GM12878 (cell line): ENCODE results near the gene HERPUD1. TPM values are rescaled to one million over a fixed set of nuclear protein-coding genes. Genes with fewer than 3 reads are reported as not detected.

Experiments used
- ATAC-seq: fragments of 200-7000 bp; cut with Tn5 transposase; 3 replicates; pipeline ENCODE4 v1.9.1; 2020; ENCODE audit warnings: mild to moderate bottlenecking, moderate library complexity
- BruUV-seq: library from RNA; stranded (reverse); fragments of 400-500 nt; replicated peaks from 2 replicates; lab custom pipeline; 2021; lab: Mats Ljungman, UMichigan
- CTCF ChIA-PET: fragments of 300-600 bp; sonication (Branson Sonifier 250); formaldehyde crosslinking; extraction: SDS; loops from one replicate; lab custom pipeline; 2021; ENCODE audit warnings: inconsistent platforms; lab: Yijun Ruan, JAX
- POLR2A ChIA-PET: fragments of 350-600 bp; formaldehyde crosslinking; extraction: SDS; loops from one replicate; lab custom pipeline; 2021; ENCODE audit warnings: inconsistent platforms; lab: Charles Lee
- RAD21 ChIA-PET: fragments of 300-600 bp; sonication (Branson Sonifier 250); formaldehyde crosslinking; loops from one replicate; lab custom pipeline; 2023; ENCODE audit warnings: antibody characterized with exemption; ENCODE audit not compliant: unreplicated experiment; lab: Charles Lee
- SMC1A ChIA-PET: fragments of 300-600 bp; sonication (Branson Sonifier 250); formaldehyde crosslinking; loops from one replicate; lab custom pipeline; 2023; ENCODE audit not compliant: unreplicated experiment, uncharacterized antibody; lab: Charles Lee
- DNase-seq: peaks from one replicate; pipeline ENCODE4 v3.0.0-alpha.2; 2011; ENCODE audit warnings: low read depth, low spot score
- FAIRE-seq: peaks from 3 replicates; lab custom pipeline; 2011; peaks lifted over from hg19 to GRCh38; lab: Jason Lieb, UNC
- H2AFZ ChIP-seq: 2 replicates; pipeline ENCODE4 v1.6.0; 2011; ENCODE audit warnings: low read depth, low read length, control low read depth; ENCODE audit not compliant: control insufficient read depth
- H3K27ac ChIP-seq: 2 replicates; pipeline ENCODE4 v1.5.1; 2011; ENCODE audit warnings: control low read depth; ENCODE audit not compliant: control insufficient read depth, insufficient read depth
- H3K27me3 ChIP-seq, 2 experiments: replicated peaks in 1 of 2; 2 replicates each; pipeline versions ENCODE4 v1.6.0 to v1.6.1; 2011; ENCODE audit warnings: low read length in 1 of 2; ENCODE audit not compliant: control insufficient read depth in 2 of 2, insufficient read depth in 2 of 2
- H3K36me3 ChIP-seq, 2 experiments: 2 replicates each; pipeline ENCODE4 v1.5.1; 2011; ENCODE audit warnings: low read length in 1 of 2; ENCODE audit not compliant: control insufficient read depth in 2 of 2, insufficient read depth in 2 of 2
- H3K4me1 ChIP-seq: 2 replicates; pipeline ENCODE4 v1.6.1; 2011; ENCODE audit warnings: mild to moderate bottlenecking, low read length, moderate library complexity, mixed read lengths; ENCODE audit not compliant: control insufficient read depth, insufficient read depth
- H3K4me2 ChIP-seq: 2 replicates; pipeline ENCODE4 v1.6.0; 2011; ENCODE audit warnings: control low read depth; ENCODE audit not compliant: control insufficient read depth, insufficient read depth
- H3K4me3 ChIP-seq: fragments of 200-600 bp; sonication (generic); 2 replicates; pipeline ENCODE4 v1.5.1; 2016
- H3K79me2 ChIP-seq: 2 replicates; pipeline ENCODE4 v1.6.0; 2011; ENCODE audit warnings: low read length; ENCODE audit not compliant: control insufficient read depth, insufficient read depth
- H3K9ac ChIP-seq: 2 replicates; pipeline ENCODE4 v1.8.0; 2011; ENCODE audit warnings: low read length, control low read depth, mixed read lengths; ENCODE audit not compliant: control insufficient read depth, insufficient read depth
- H3K9me3 ChIP-seq: replicated peaks from 3 replicates; pipeline ENCODE4 v1.5.1; 2011; ENCODE audit warnings: mild to moderate bottlenecking, low read length; ENCODE audit not compliant: control insufficient read depth, insufficient read depth
- H4K20me1 ChIP-seq: 2 replicates; pipeline ENCODE4 v1.6.0; 2011; ENCODE audit not compliant: control insufficient read depth, insufficient read depth
- HCFC1 ChIP-seq: fragments of 150-350 bp; IDR thresholded peaks from 2 replicates; pipeline ENCODE4 v1.6.1; 2014; ENCODE audit warnings: low read length
- RUNX3 ChIP-seq: IDR thresholded peaks from 2 replicates; pipeline ENCODE4 v1.6.1; 2012; ENCODE audit warnings: low read length, inconsistent platforms
- SIX5 ChIP-seq: IDR thresholded peaks from 2 replicates; pipeline ENCODE4 v1.6.1; 2011; ENCODE audit warnings: mild to moderate bottlenecking, low read depth, low read length, moderate library complexity; ENCODE audit not compliant: severe bottlenecking
- SMARCA5 ChIP-seq: fragments of 450-650 bp; IDR thresholded peaks from 2 replicates; pipeline ENCODE4 v1.6.1; 2017; ENCODE audit warnings: mild to moderate bottlenecking
- SPI1 ChIP-seq: IDR thresholded peaks from 2 replicates; pipeline ENCODE4 v1.6.1; 2011; ENCODE audit warnings: low read depth, mild to moderate bottlenecking, low read length, moderate library complexity, borderline replicate concordance; ENCODE audit not compliant: insufficient read depth
- ZBED1 ChIP-seq: IDR thresholded peaks from 2 replicates; pipeline ENCODE4 v1.6.1; 2016; ENCODE audit warnings: borderline replicate concordance
- ZZZ3 ChIP-seq: IDR thresholded peaks from 2 replicates; pipeline ENCODE4 v1.6.1; 2011; ENCODE audit warnings: low read depth; ENCODE audit not compliant: control insufficient read depth, insufficient read length
- WGBS: methylation state at CpG from one replicate; pipeline ENCODE4 v1.1.6; 2016; ENCODE audit warnings: low lambda C conversion rate; ENCODE audit not compliant: insufficient replicate concordance, insufficient coverage; ENCODE audit errors: missing lambda C conversion rate; 5-methylcytosine and 5-hydroxymethylcytosine counted together
- in situ Hi-C: fragments of 300-500 bp; cut with MboI; formaldehyde crosslinking; loops from 9 replicates; pipeline ENCODE4 v1.14.3; 2018; ENCODE audit warnings: mixed read lengths
- intact Hi-C: fragments of 100-400 bp; cut with micrococcal nuclease; formaldehyde crosslinking; loops from one replicate; pipeline ENCODE4 v1.14.2; 2022; ENCODE audit not compliant: unreplicated experiment
- polyA plus RNA-seq, 11 experiments: library from polyadenylated mRNA; depleted of rRNA in 4 of 11; unstranded in 6 of 11; stranded (reverse) in 5 of 11; fragments of >200 nt; fragmentation: Nextera tagmentation in 4 of 11; fragmentation: Illumina TruSeq in 1 of 11; extraction: Ambion mirVana in 4 of 11; extraction: Trizol in 1 of 11; gene quantifications; 1 replicate in 1 of 11; 2 replicates in 10 of 11; pipeline versions ENCODE4 v1.2.1 to v1.2.3, GENCODE V29; 2011 to 2016; ENCODE audit warnings: inconsistent platforms in 2 of 11, missing spikeins in 2 of 11, low read depth in 1 of 11
- total RNA-seq, 4 experiments: library from RNA; depleted of rRNA in 3 of 4; stranded (reverse); fragments of >200 nt in 3 of 4; fragmentation: Illumina TruSeq in 1 of 4; extraction: Trizol in 1 of 4; gene quantifications; 2 replicates each; pipeline versions ENCODE4 v1.2.1 to v1.2.3, GENCODE V29; 2013 to 2021
- TF ChIP-seq, protein P1 (sequence below): fragments of 450-650 bp; IDR thresholded peaks from 2 replicates; pipeline ENCODE4 v1.6.1; 2016; ENCODE audit warnings: mild to moderate bottlenecking
- TF ChIP-seq, protein P2 (sequence below): IDR thresholded peaks from 2 replicates; pipeline ENCODE4 v1.6.1; 2011; ENCODE audit warnings: low read depth, mild to moderate bottlenecking, low read length, moderate library complexity, borderline replicate concordance; ENCODE audit errors: extremely low read depth
- TF ChIP-seq, protein P3 (sequence below): fragments of 450-650 bp; IDR thresholded peaks from 2 replicates; pipeline ENCODE4 v1.6.1; 2018; ENCODE audit warnings: mild to moderate bottlenecking, low read depth, moderate library complexity; ENCODE audit not compliant: partially characterized antibody
- TF ChIP-seq, protein P4 (sequence below): fragments of 450-650 bp; formaldehyde crosslinking; IDR thresholded peaks from 2 replicates; pipeline ENCODE4 v1.4.0; 2020; ENCODE audit warnings: mild to moderate bottlenecking, moderate library complexity
- TF ChIP-seq, protein P5 (sequence below): IDR thresholded peaks from 2 replicates; pipeline ENCODE4 v1.6.1; 2011; ENCODE audit warnings: borderline replicate concordance, low read depth, mild to moderate bottlenecking, moderate library complexity, mixed read lengths, low read length; ENCODE audit not compliant: insufficient read depth; ENCODE audit errors: extremely low read length

The HERPUD1 gene
- total and polyA plus RNA-seq, 10 of the 15 experiments (the other 5 are each of a cell fraction or from before 2014, with no cell fraction given) = 32.6 to 212 (median 122) TPM

DNA sequence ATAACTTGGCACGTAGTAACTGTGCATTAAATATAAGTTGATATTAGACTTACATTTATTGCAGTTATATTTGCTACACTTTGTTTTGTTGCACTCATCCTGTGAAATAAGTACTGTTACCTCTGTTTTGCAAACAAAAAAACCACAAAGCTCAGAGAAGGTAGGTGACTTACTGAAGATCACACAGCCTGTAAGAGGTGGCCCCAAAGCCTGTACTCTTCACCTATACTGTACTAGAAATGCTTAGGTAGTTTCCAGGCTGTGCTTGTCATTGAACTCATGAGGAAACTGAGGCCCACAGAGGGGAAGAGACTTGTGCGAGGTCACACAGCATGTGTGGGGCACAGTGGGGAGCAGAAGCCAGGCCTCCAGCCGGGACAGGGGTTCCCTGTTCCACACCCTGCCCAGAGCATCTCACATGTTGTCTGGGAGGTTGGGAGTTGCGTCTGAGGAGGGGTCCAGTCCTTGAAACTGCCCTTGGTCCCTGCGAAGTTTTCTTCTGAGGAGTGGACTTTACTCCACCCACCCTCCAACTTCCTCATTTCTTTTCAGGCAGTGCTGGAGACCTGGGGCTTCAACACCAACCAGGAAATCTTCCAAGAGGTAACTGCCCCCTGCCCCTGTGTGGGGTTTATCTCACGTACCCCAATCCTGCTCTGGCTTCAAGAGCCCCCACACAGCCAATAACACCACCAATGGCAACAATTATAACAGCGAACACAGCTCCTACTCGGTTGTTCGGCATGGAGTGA lies 42.8 kb downstream of the HERPUD1 start:
- Histone ChIP-seq H3K4me2 (no peak overlapping the region), H3K9ac (no peak overlapping the region), H3K27ac (no peak overlapping the region), H3K27me3 (no peaks in the 10 kb centered on the region), H4K20me1 (no peaks in the 10 kb centered on the region), H3K9me3 (no peaks in the 10 kb centered on the region), H2AFZ (no peak overlapping the region), H3K79me2 (no peaks in the 10 kb centered on the region), H3K4me3 (no peak overlapping the region), H3K36me3 (no peaks in the 10 kb centered on the region), H3K4me1 (peaks cover 50% of the 10 kb centered on the region)
- RAD21 ChIA-PET = interaction anchor here (1.1 to 22.4 kb wide), 5 partner anchors 7 to 66 kb away, joined by 3 to 473 read pairs (median 376); partner anchors contain the start of genes CETP and NLRC5
- in situ Hi-C loops = loop anchor here (5.0 kb wide), 1 partner anchor 68 kb away; no protein-coding TSS in a partner anchor
- CTCF ChIA-PET = interaction anchor here (0.9 to 19.4 kb wide), 4 partner anchors 6 to 71 kb away, joined by 3 to 420 read pairs (median 212); partner anchors contain the start of genes CETP and NLRC5
- no TSS peak for BruUV-seq
- SMC1A ChIA-PET = interaction anchor here (0.5 to 31.6 kb wide), 6 partner anchors 10 to 71 kb away, joined by 3 to 604 read pairs (median 50); partner anchors contain the start of genes CETP and NLRC5
- no peak for DNase-seq
- POLR2A ChIA-PET = interaction anchor here (0.8 to 17.6 kb wide), 8 partner anchors 8 to 67 kb away, joined by 3 to 343 read pairs (median 4); partner anchors contain the start of gene NLRC5
- intact Hi-C loops = loop anchor here (5.0 kb wide), 1 partner anchor 213 kb away; the partner anchor contains the start of genes PSME3IP1 and RSPRY1
- 65% methylated on average over 9 of the region's 9 CpGs for WGBS
- no peak for FAIRE-seq
- ATAC-seq = no peak
- TF ChIP-seq, protein P1, sequence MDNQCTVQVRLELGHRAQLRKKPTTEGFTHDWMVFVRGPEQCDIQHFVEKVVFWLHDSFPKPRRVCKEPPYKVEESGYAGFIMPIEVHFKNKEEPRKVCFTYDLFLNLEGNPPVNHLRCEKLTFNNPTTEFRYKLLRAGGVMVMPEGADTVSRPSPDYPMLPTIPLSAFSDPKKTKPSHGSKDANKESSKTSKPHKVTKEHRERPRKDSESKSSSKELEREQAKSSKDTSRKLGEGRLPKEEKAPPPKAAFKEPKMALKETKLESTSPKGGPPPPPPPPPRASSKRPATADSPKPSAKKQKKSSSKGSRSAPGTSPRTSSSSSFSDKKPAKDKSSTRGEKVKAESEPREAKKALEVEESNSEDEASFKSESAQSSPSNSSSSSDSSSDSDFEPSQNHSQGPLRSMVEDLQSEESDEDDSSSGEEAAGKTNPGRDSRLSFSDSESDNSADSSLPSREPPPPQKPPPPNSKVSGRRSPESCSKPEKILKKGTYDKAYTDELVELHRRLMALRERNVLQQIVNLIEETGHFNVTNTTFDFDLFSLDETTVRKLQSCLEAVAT = peak; percentile 50; the same call in 1 of the 2 replicates
- TF ChIP-seq, protein P2, sequence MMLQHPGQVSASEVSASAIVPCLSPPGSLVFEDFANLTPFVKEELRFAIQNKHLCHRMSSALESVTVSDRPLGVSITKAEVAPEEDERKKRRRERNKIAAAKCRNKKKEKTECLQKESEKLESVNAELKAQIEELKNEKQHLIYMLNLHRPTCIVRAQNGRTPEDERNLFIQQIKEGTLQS = no peak
- no peak for TF ChIP-seq ZZZ3
- TF ChIP-seq SMARCA5 = peak; percentile 81
- TF ChIP-seq, protein P3, sequence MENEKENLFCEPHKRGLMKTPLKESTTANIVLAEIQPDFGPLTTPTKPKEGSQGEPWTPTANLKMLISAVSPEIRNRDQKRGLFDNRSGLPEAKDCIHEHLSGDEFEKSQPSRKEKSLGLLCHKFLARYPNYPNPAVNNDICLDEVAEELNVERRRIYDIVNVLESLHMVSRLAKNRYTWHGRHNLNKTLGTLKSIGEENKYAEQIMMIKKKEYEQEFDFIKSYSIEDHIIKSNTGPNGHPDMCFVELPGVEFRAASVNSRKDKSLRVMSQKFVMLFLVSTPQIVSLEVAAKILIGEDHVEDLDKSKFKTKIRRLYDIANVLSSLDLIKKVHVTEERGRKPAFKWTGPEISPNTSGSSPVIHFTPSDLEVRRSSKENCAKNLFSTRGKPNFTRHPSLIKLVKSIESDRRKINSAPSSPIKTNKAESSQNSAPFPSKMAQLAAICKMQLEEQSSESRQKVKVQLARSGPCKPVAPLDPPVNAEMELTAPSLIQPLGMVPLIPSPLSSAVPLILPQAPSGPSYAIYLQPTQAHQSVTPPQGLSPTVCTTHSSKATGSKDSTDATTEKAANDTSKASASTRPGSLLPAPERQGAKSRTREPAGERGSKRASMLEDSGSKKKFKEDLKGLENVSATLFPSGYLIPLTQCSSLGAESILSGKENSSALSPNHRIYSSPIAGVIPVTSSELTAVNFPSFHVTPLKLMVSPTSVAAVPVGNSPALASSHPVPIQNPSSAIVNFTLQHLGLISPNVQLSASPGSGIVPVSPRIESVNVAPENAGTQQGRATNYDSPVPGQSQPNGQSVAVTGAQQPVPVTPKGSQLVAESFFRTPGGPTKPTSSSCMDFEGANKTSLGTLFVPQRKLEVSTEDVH = no peak
- TF ChIP-seq RUNX3 = peak; percentile 43
- no peak for TF ChIP-seq HCFC1
- TF ChIP-seq, protein P4, sequence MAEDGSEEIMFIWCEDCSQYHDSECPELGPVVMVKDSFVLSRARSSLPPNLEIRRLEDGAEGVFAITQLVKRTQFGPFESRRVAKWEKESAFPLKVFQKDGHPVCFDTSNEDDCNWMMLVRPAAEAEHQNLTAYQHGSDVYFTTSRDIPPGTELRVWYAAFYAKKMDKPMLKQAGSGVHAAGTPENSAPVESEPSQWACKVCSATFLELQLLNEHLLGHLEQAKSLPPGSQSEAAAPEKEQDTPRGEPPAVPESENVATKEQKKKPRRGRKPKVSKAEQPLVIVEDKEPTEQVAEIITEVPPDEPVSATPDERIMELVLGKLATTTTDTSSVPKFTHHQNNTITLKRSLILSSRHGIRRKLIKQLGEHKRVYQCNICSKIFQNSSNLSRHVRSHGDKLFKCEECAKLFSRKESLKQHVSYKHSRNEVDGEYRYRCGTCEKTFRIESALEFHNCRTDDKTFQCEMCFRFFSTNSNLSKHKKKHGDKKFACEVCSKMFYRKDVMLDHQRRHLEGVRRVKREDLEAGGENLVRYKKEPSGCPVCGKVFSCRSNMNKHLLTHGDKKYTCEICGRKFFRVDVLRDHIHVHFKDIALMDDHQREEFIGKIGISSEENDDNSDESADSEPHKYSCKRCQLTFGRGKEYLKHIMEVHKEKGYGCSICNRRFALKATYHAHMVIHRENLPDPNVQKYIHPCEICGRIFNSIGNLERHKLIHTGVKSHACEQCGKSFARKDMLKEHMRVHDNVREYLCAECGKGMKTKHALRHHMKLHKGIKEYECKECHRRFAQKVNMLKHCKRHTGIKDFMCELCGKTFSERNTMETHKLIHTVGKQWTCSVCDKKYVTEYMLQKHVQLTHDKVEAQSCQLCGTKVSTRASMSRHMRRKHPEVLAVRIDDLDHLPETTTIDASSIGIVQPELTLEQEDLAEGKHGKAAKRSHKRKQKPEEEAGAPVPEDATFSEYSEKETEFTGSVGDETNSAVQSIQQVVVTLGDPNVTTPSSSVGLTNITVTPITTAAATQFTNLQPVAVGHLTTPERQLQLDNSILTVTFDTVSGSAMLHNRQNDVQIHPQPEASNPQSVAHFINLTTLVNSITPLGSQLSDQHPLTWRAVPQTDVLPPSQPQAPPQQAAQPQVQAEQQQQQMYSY (CRISPR knock-in tag) = no peak
- TF ChIP-seq, protein P5, sequence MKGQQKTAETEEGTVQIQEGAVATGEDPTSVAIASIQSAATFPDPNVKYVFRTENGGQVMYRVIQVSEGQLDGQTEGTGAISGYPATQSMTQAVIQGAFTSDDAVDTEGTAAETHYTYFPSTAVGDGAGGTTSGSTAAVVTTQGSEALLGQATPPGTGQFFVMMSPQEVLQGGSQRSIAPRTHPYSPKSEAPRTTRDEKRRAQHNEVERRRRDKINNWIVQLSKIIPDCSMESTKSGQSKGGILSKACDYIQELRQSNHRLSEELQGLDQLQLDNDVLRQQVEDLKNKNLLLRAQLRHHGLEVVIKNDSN = no peak
- TF ChIP-seq ZBED1 = no peak
- peak; percentile 38; the same call in 1 of the 2 replicates for TF ChIP-seq SPI1
- no peak for TF ChIP-seq SIX5
